ENCODE data around the gene ERP29.

DNA sequence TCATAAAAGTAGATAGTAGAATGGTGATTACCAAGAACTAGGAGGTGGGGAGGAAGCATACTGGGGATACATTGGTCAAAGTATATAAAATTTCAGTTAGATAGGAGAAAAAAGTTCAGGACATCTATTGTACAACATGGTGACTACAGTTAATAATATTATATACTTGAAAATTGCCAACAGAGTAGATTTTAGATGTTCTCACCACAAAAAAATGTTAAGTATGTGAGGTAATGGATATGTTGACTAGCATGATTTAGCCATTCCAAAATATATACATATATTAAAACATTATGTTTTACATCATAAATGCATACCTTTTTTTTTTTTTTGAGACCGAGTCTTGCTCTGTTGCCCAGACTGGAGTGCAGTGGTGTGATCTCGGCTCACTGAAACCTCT lies 31.2 kb upstream of the ERP29 start:
- TF ChIP-seq, protein P1, sequence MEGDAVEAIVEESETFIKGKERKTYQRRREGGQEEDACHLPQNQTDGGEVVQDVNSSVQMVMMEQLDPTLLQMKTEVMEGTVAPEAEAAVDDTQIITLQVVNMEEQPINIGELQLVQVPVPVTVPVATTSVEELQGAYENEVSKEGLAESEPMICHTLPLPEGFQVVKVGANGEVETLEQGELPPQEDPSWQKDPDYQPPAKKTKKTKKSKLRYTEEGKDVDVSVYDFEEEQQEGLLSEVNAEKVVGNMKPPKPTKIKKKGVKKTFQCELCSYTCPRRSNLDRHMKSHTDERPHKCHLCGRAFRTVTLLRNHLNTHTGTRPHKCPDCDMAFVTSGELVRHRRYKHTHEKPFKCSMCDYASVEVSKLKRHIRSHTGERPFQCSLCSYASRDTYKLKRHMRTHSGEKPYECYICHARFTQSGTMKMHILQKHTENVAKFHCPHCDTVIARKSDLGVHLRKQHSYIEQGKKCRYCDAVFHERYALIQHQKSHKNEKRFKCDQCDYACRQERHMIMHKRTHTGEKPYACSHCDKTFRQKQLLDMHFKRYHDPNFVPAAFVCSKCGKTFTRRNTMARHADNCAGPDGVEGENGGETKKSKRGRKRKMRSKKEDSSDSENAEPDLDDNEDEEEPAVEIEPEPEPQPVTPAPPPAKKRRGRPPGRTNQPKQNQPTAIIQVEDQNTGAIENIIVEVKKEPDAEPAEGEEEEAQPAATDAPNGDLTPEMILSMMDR (IDR thresholded peaks at IDR 0.05; ENCODE audit: low read depth, low read length, missing input control) = no peak
- TF ChIP-seq, protein P2, sequence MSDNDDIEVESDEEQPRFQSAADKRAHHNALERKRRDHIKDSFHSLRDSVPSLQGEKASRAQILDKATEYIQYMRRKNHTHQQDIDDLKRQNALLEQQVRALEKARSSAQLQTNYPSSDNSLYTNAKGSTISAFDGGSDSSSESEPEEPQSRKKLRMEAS (IDR thresholded peaks at IDR 0.05) = no peak
- TF ChIP-seq RAD21 (IDR thresholded peaks at IDR 0.05) = no peak
- TF ChIP-seq, protein P3, sequence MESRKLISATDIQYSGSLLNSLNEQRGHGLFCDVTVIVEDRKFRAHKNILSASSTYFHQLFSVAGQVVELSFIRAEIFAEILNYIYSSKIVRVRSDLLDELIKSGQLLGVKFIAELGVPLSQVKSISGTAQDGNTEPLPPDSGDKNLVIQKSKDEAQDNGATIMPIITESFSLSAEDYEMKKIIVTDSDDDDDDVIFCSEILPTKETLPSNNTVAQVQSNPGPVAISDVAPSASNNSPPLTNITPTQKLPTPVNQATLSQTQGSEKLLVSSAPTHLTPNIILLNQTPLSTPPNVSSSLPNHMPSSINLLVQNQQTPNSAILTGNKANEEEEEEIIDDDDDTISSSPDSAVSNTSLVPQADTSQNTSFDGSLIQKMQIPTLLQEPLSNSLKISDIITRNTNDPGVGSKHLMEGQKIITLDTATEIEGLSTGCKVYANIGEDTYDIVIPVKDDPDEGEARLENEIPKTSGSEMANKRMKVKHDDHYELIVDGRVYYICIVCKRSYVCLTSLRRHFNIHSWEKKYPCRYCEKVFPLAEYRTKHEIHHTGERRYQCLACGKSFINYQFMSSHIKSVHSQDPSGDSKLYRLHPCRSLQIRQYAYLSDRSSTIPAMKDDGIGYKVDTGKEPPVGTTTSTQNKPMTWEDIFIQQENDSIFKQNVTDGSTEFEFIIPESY (IDR thresholded peaks at IDR 0.05) = no peak
- TF ChIP-seq, protein P4, sequence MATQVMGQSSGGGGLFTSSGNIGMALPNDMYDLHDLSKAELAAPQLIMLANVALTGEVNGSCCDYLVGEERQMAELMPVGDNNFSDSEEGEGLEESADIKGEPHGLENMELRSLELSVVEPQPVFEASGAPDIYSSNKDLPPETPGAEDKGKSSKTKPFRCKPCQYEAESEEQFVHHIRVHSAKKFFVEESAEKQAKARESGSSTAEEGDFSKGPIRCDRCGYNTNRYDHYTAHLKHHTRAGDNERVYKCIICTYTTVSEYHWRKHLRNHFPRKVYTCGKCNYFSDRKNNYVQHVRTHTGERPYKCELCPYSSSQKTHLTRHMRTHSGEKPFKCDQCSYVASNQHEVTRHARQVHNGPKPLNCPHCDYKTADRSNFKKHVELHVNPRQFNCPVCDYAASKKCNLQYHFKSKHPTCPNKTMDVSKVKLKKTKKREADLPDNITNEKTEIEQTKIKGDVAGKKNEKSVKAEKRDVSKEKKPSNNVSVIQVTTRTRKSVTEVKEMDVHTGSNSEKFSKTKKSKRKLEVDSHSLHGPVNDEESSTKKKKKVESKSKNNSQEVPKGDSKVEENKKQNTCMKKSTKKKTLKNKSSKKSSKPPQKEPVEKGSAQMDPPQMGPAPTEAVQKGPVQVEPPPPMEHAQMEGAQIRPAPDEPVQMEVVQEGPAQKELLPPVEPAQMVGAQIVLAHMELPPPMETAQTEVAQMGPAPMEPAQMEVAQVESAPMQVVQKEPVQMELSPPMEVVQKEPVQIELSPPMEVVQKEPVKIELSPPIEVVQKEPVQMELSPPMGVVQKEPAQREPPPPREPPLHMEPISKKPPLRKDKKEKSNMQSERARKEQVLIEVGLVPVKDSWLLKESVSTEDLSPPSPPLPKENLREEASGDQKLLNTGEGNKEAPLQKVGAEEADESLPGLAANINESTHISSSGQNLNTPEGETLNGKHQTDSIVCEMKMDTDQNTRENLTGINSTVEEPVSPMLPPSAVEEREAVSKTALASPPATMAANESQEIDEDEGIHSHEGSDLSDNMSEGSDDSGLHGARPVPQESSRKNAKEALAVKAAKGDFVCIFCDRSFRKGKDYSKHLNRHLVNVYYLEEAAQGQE (IDR thresholded peaks at IDR 0.05) = no peak
- TF ChIP-seq RXRA (IDR thresholded peaks at IDR 0.05) = no peak
- TF ChIP-seq, protein P5, sequence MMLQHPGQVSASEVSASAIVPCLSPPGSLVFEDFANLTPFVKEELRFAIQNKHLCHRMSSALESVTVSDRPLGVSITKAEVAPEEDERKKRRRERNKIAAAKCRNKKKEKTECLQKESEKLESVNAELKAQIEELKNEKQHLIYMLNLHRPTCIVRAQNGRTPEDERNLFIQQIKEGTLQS (IDR thresholded peaks at IDR 0.05) = no peak
- no peak for TF ChIP-seq EGR1 (IDR thresholded peaks at IDR 0.05; ENCODE audit: low read depth in 2 of 2)
- no peak for TF ChIP-seq TAF1 (conservative IDR thresholded peaks at IDR 0.05)
- no peak for TF ChIP-seq YY1 (IDR thresholded peaks at IDR 0.05)
- no peak for TF ChIP-seq JUND (IDR thresholded peaks at IDR 0.05)
- no peak for TF ChIP-seq NR2F2 (IDR thresholded peaks at IDR 0.05)
- TF ChIP-seq FOXA1 (IDR thresholded peaks at IDR 0.05) = no peak
